Activated T-helper 2 cell treated with anti-CD3 and anti-CD28 coated beads, Interferon-gamma antibody, Interleukin-2, Interleukin-4, amounts not matched to agents 10 μg/mL and 5 μg/mL and 100 μg/mL, durations not matched to agents 14 hours and 24 hours and 36 hours (primary cell): Measurements from ENCODE around the gene CDRT4. TPM values are rescaled to one million over a fixed set of nuclear protein-coding genes. Genes with fewer than 3 reads are reported as not detected.
A peak's percentile ranks its signal among the peaks of the same experiment; 100 is the strongest.
"Not testable (repeated sequence)": the region's sequence is repeated elsewhere in the genome, so short reads cannot be mapped to it uniquely, and the experiment has no call there.

Experiments used
- DNase-seq: peaks from one replicate; pipeline ENCODE4 v3.0.0; 2021; ENCODE audit warnings: low spot score
- H3K27ac Mint-ChIP-seq: one replicate; pipeline ENCODE4 v1.8.0; 2021; ENCODE audit warnings: mixed read lengths
- H3K27me3 Mint-ChIP-seq: one replicate; pipeline ENCODE4 v1.8.0; 2021; ENCODE audit warnings: low read depth, mixed read lengths
- H3K36me3 Mint-ChIP-seq: one replicate; pipeline ENCODE4 v1.8.0; 2021; ENCODE audit warnings: low read depth, mixed read lengths
- H3K4me1 Mint-ChIP-seq: one replicate; pipeline ENCODE4 v1.8.0; 2021; ENCODE audit warnings: low read depth, mixed read lengths
- H3K4me3 Mint-ChIP-seq: one replicate; pipeline ENCODE4 v1.8.0; 2021; ENCODE audit warnings: low read depth, mild to moderate bottlenecking, moderate library complexity, mixed read lengths
- H3K9me3 Mint-ChIP-seq: one replicate; pipeline ENCODE4 v1.8.0; 2021; ENCODE audit warnings: mixed read lengths
- intact Hi-C: fragments of 100-400 bp; cut with micrococcal nuclease; formaldehyde crosslinking; loops from one replicate; pipeline ENCODE4 v1.15.1; 2023
- total RNA-seq: library from RNA; stranded (reverse); gene quantifications from 2 replicates; pipeline ENCODE4 v1.2.3, GENCODE V29; 2022

Gene CDRT4
- total RNA-seq, 1 donor from 2014 or later: 8.0 TPM

DNA sequence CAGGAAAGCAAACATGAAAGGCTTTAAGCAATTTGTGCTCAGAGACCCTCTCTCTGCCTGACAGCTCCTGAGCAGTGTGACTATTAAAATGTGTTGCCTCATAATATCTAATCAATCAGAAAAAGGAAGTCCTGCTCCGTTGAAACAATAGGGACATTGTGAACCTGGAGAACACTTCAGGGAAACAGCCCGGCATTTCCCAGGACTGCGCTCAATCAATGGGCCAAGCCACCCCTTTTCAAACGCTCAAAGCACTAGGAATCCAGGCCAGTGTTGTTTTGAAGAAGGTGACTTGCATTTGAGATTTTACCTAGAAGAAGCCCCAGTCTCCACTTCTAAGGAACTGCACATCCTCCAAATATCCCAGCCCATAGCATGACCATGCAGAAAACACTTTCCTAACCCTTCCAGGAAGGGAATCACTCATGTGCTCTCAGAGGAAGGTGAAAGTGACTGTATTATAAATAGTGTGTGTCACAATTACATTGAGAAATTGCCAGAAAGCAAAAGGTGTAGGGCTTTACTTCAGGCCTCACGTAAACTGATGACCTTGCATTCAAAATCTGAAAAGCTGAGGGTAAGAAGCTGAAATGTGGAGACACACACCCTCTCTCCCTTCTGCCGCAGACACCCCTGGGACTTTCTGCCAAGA, 19.4 kb downstream of the CDRT4 start:
- Mint-ChIP-seq H3K9me3 (no peaks in the 10 kb centered on the region), H3K36me3 (no peaks in the 10 kb centered on the region), H3K27me3 (no peaks in the 10 kb centered on the region), H3K4me3 (no peak overlapping the region), H3K4me1 (no peaks in the 10 kb centered on the region), H3K27ac (no peak overlapping the region)
- intact Hi-C loops: no loop called here
- DNase-seq: no peak

DNA sequence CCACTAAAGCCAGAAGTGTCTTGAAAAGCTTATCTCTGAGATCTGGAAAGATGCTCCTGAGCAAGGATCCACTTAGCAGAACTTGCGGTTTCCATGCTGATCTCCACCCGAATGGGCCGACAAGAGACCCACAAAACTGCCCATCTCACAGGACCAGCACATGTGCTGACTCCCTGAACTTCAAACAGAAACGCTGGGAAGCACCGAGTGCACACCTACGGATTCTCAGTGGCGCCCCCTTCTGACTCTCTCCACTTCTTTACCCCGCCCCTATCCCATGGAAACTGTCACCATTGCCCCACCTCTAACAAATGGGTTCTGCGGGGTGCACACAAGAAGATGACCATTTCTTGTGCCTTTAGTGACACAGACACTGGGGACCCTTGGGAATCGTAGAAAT, 21.4 kb downstream of the CDRT4 start:
- Mint-ChIP-seq H3K36me3 (no peaks in the 10 kb centered on the region), H3K27ac (no peak overlapping the region), H3K4me1 (no peaks in the 10 kb centered on the region), H3K27me3 (no peaks in the 10 kb centered on the region), H3K4me3 (no peak overlapping the region), H3K9me3 (no peaks in the 10 kb centered on the region)
- intact Hi-C loops: no loop called here
- DNase-seq: no peak

DNA sequence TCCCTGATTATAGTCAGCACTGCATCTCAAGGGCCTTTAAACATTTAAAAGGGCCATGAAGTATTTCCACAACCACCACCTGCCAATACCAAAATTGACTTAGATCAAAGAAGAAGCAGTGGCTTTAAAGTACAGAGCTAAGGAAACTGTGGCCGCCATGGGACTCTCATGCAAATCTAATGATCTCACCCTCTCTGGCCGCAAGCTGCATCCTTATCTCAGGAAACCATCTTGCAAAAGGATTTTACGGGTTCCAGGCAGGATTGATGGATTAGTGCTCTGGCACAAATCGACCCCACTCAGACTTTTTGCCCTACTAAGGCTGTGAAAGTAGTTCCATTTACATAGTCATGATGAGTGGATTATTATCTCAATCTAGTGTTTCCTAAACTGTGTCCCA, 22.6 kb downstream of the CDRT4 start:
- no peak overlapping the region for H3K27ac Mint-ChIP-seq
- no peak overlapping the region for H3K4me3 Mint-ChIP-seq
- DNase-seq: no peak
- H3K27me3 Mint-ChIP-seq: no peaks in the 10 kb centered on the region
- no peaks in the 10 kb centered on the region for H3K4me1 Mint-ChIP-seq
- peaks cover 8% of the 10 kb centered on the region for H3K36me3 Mint-ChIP-seq
- no peaks in the 10 kb centered on the region for H3K9me3 Mint-ChIP-seq
- intact Hi-C loops: no loop called here

DNA sequence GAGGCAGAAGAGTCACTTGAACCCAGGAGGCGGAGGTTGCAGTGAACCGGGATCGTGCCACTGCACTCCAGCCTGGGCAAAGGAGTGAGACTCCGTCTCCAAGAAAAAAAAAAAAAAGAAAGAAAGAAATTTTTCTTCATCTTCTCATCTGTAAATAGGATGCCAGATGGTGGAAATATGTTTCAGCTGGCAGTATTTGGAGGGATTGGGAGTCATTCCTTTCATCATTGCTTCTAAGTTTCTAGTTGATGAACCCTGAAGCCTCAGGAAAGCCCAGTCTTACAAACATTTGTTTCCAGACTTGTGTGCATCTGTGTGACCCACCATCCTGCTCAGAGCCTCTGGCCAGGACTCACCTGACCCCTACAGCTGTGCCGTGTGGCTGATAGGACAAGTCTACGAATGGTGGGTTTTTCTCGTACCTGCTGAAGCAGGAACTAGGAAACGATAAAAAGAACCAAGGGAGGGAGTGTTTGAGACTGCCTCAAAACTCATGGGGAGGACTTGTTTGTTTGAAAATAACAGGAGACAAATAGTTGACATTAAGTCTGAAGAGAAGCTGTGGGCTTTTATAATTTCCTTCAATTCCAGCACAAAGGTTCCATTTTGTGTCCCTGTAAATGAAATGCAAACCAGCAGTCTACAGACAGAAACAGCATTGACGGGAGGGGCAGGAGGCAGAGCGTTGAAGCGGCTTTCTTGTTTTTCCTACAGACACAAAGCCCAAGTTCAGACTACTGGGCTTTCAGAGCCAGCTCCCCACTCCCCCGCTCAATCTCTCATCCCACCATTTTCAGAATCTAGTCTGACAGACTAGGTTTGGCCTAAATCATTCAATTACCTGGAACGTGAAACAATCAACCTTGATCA, 24.9 kb downstream of the CDRT4 start:
- no peaks in the 10 kb centered on the region for H3K27me3 Mint-ChIP-seq
- peaks cover 6% of the 10 kb centered on the region for H3K9me3 Mint-ChIP-seq
- H3K27ac Mint-ChIP-seq: no peak overlapping the region
- intact Hi-C loops: no loop called here
- H3K4me1 Mint-ChIP-seq: no peaks in the 10 kb centered on the region
- peaks cover 29% of the 10 kb centered on the region for H3K36me3 Mint-ChIP-seq
- no peak overlapping the region for H3K4me3 Mint-ChIP-seq
- DNase-seq: no peak

DNA sequence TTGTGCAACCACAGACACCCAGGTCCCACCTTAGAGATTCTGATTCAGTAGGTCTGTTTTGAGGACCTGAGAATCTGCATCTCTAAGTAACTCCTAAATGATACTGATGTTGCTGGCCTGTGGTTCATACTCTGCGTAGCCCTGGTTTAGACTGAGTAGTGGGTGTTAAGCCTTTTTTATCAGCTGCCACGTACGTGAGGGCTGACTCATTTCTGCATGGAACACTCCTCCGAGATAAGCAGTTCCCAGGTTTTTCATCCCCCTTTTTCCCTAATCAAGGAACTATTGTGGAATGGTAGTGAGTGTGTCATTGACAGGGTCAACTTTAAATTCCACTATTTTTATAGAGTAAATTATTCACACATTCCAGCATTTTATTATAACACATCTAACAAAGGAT, 26.1 kb downstream of the CDRT4 start:
- Mint-ChIP-seq H3K36me3 (peaks cover 41% of the 10 kb centered on the region), H3K27me3 (no peaks in the 10 kb centered on the region), H3K9me3 (peaks cover 14% of the 10 kb centered on the region), H3K27ac (no peak overlapping the region), H3K4me1 (peaks cover 7% of the 10 kb centered on the region), H3K4me3 (no peak overlapping the region)
- intact Hi-C loops: no loop called here
- DNase-seq: no peak

- intact Hi-C loops: no loop called here
- DNase-seq: no peak
- Mint-ChIP-seq H3K27ac (no peak overlapping the region), H3K9me3 (peaks cover 14% of the 10 kb centered on the region), H3K36me3 (peaks cover 49% of the 10 kb centered on the region), H3K4me1 (peaks cover 7% of the 10 kb centered on the region), H3K4me3 (no peak overlapping the region), H3K27me3 (no peaks in the 10 kb centered on the region)
Measured at GRCh38 chr17:15440347-15440746, 27.1 kb downstream of the CDRT4 start.

- H3K27ac Mint-ChIP-seq, H3K27me3 Mint-ChIP-seq, H3K4me1 Mint-ChIP-seq, H3K4me3 Mint-ChIP-seq, intact Hi-C loops, DNase-seq: not testable (repeated sequence)
- H3K9me3 Mint-ChIP-seq: peaks cover 14% of the 10 kb centered on the region
- peaks cover 49% of the 10 kb centered on the region for H3K36me3 Mint-ChIP-seq
Measured at GRCh38 chr17:15439205-15439985, 28.0 kb downstream of the CDRT4 start.

DNA sequence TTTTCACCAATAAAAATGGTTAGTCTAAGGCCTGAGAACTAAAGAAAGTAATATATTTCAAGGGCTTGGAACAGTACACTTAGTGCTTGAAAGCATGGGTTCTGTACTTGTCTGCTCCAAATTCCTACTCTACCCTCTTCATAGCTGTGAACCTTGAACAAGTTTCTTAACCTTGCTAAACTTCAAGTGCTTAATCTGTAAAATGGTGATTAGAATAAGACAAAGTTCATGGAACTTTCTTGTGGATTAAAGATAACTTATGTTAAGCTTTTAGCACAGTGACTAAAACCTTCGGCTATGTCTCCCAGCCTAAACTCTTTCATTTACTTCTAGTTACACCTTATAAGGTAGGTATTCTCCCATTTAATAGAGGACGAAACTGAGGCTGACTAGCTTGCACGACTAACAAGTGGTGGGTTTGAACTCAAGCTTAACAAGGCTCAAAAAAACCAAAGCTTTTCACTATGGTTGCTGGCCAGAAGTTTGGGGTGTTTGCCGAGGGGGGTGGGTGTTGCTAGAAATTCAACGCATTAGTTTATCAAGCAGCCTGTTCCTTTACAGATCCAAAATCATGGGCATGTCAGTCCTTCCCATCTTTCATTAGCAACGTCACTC, 28.8 kb downstream of the CDRT4 start:
- DNase-seq: no peak
- H3K27ac Mint-ChIP-seq: no peak overlapping the region
- no peak overlapping the region for H3K4me3 Mint-ChIP-seq
- H3K36me3 Mint-ChIP-seq: peaks cover 49% of the 10 kb centered on the region
- H3K27me3 Mint-ChIP-seq: no peaks in the 10 kb centered on the region
- peaks cover 7% of the 10 kb centered on the region for H3K4me1 Mint-ChIP-seq
- peaks cover 14% of the 10 kb centered on the region for H3K9me3 Mint-ChIP-seq
- intact Hi-C loops: no loop called here

DNA sequence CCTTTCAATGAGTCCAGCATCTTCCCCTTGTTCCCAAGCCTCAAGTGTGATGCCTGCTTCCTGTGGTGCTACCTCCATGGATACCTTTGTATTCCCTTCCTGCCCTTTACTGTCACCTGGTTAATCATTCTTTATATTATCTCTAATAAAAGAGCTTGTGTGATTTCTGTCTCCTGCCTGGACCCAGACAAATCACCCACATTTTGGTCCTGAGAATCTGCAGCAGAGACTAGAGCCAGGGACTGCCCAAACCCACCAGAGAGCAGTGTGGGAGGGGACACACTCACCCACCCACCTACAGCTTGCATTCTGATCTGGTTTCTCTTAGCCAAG, 30.2 kb downstream of the CDRT4 start:
- intact Hi-C loops: no loop called here
- peaks cover 14% of the 10 kb centered on the region for H3K9me3 Mint-ChIP-seq
- no peak overlapping the region for H3K27ac Mint-ChIP-seq
- H3K36me3 Mint-ChIP-seq: peaks cover 49% of the 10 kb centered on the region
- peaks cover 7% of the 10 kb centered on the region for H3K4me1 Mint-ChIP-seq
- DNase-seq: no peak
- H3K4me3 Mint-ChIP-seq: no peak overlapping the region
- no peaks in the 10 kb centered on the region for H3K27me3 Mint-ChIP-seq

DNA sequence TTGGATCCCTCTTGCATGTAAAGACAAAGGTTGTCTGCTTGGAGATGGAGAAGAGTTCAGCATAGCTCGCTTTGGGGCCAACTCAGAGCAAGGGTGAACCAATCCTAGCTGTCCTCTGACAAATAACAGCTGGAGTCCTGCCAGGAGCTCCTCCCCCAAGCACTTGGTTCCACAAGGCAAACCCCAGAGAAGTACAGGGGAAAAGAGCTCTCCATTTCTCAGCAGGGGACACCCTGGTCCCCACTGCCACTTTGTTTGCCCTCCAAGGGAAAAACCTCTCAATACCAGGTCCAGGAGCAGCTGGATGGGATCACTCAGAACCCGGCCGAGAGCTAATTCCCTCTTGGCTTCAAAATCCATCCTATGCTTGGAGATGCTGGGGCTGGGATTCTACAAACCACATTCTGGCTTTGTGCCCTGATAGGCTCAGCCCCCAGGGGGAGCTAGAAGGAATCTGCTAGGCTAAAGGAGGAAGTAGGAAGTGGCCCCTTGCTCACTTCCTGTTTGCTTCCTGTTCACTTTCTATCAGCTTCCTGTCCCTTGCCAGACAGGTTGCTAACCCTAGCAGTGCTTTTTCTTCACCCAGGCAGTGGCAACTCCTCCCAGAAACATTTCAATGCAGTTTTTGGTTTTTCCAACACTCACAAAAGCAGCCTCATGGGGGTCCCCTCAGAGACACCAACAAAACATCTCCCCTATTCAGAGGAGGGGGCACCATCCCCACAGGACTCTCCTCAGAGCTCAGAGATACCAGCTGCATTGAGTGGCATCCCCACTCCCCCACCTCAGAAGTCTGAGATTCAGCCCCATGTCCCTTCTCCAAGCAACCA, 30.7 kb downstream of the CDRT4 start:
- intact Hi-C loops: no loop called here
- Mint-ChIP-seq H3K4me1 (peaks cover 7% of the 10 kb centered on the region), H3K27me3 (no peaks in the 10 kb centered on the region), H3K27ac (peak overlapping the region; percentile 46), H3K9me3 (peaks cover 14% of the 10 kb centered on the region), H3K4me3 (no peak overlapping the region), H3K36me3 (peaks cover 49% of the 10 kb centered on the region)
- DNase-seq: peak; percentile 14

DNA sequence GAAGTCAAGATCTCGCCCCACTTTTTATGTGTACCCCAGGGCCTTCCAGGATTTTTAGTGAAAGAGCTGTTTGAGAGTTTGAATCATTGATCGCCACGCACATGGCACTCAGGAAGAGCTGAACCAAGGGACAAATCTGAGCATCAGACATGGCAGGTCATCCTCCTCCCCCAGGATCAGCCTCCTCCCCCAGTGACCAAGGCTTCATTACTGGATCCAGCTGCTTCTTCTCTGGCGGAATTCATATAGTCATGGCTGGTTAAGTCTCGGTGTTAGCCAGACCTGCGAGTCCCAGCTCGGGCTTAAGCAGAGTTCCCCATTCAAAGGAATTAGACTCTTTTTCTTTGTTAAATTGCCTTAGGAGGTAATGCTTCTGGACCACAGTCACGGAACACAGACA, 32.5 kb downstream of the CDRT4 start:
- H3K4me1 Mint-ChIP-seq: peaks cover 7% of the 10 kb centered on the region
- no peak overlapping the region for H3K4me3 Mint-ChIP-seq
- peaks cover 42% of the 10 kb centered on the region for H3K36me3 Mint-ChIP-seq
- H3K27ac Mint-ChIP-seq: no peak overlapping the region
- H3K27me3 Mint-ChIP-seq: no peaks in the 10 kb centered on the region
- intact Hi-C loops: no loop called here
- H3K9me3 Mint-ChIP-seq: peaks cover 14% of the 10 kb centered on the region
- DNase-seq: no peak
